IPS-20b (cell line): Measurements from ENCODE around the gene LEFTY1.
"Not testable (repeated sequence)": the region's sequence is repeated elsewhere in the genome, so short reads cannot be mapped to it uniquely, and the experiment has no call there.

Experiments used
- H3K27ac ChIP-seq: one replicate; pipeline ENCODE4 v1.5.1; 2013; ENCODE audit warnings: low read length
- H3K27me3 ChIP-seq: 2 replicates; pipeline ENCODE4 v1.6.1; 2013; ENCODE audit warnings: mild to moderate bottlenecking, low read length, inconsistent platforms; ENCODE audit not compliant: insufficient read depth
- H3K36me3 ChIP-seq: 2 replicates; pipeline ENCODE4 v1.6.1; 2013; ENCODE audit warnings: low read depth, mild to moderate bottlenecking, inconsistent platforms, low read length, moderate library complexity; ENCODE audit not compliant: insufficient read depth
- H3K4me1 ChIP-seq: 2 replicates; pipeline ENCODE4 v1.6.1; 2013; ENCODE audit warnings: mild to moderate bottlenecking, control low read depth, inconsistent platforms, low read length, moderate library complexity; ENCODE audit not compliant: insufficient read depth
- H3K4me3 ChIP-seq: 2 replicates; pipeline ENCODE4 v1.5.1; 2013; ENCODE audit warnings: mild to moderate bottlenecking, low read length, inconsistent platforms
- H3K9ac ChIP-seq: 2 replicates; pipeline ENCODE4 v1.6.1; 2013; ENCODE audit warnings: low read depth, mild to moderate bottlenecking, inconsistent platforms, low read length, moderate library complexity
- H3K9me3 ChIP-seq: 2 replicates; pipeline ENCODE4 v1.6.1; 2013; ENCODE audit warnings: mild to moderate bottlenecking, low read depth, low read length, inconsistent platforms; ENCODE audit not compliant: insufficient read depth

The LEFTY1 gene

DNA sequence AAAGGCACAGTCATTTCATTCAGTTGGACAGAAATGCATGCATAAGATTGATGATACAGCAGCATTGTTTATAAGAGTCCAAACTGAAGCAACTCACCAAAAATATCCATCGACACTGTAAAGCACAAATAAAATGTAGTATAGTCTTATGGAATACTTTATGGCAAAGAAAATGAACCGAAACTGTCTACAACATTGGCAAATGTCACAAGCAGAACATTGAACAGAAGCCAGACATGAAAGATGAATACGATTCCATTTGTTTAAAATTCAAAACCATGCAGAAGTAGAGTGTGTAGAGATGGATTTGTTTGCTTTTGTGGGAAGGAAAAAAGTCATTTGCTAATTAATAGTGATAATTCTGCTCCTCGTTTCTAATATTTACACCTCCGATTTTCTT is 7.5 kb upstream of the LEFTY1 start:
- Histone ChIP-seq H3K4me1 (peaks cover 19% of the 10 kb centered on the region; the same call in 1 of the 2 replicates), H3K9me3 (no peaks in the 10 kb centered on the region), H3K27me3 (no peaks in the 10 kb centered on the region), H3K9ac (no peak overlapping the region), H3K4me3 (no peak overlapping the region), H3K27ac (no peak overlapping the region), H3K36me3 (no peaks in the 10 kb centered on the region)

DNA sequence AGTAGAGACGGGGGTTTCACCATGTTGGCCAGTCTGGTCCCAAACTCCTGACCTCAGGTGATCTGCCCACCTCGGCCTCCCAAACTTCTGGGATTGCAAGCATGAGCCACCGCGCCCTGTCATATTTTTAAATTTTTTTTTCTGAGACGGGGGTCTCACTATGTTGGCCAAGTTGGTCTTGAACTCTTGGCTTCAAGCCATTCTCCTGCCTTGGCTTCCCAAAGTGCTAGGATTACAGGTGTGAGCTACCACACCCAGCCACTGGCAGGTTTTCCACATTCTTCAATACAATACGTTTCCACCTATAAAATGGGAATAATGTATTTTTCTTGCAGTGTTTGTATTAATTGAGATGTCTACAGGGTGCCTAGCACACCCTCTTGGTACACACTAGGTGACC is 3.4 kb upstream of the LEFTY1 start:
- Histone ChIP-seq H3K4me3 (no peak overlapping the region), H3K27me3 (peaks cover 22% of the 10 kb centered on the region), H3K36me3 (no peaks in the 10 kb centered on the region), H3K27ac (no peak overlapping the region), H3K9ac (no peak overlapping the region), H3K4me1 (peaks cover 15% of the 10 kb centered on the region; the same call in 1 of the 2 replicates), H3K9me3 (no peaks in the 10 kb centered on the region)

DNA sequence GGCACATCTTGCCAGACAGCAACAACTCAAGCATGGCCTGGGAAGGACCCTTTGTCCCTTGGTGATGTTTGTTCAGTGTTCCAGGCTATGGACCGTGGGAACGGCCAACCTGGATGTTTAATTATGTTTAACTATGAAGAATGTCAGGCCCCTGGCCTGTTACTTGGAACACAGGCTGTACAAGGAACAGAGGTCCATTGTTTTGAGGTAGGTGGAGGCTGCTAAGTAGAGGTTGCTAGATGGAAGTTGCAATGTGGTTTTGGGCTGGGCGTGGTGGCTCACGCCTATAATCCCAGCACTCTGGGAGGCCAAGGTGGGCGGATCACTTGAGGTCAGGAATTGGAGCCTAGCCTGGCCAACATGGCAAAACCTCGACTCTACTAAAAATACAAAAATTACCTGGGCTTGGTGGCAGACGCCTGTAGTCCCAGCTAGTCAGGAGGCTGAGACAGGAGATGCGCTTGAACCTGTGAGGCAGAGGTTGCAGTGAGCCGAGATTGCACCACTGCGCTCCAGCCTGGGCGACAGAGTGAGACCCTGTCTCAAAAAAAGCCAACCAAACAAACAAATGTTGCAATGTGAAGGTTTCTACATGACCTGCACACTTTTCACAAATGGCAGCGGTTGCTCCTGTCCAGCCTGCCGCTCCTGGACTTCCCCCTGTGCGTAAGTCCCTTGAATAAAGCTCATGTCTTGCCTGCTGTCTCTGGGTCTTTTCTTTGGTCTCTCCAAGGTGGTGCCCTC is 2.5 kb upstream of the LEFTY1 start:
- H3K27me3 ChIP-seq = peaks cover 29% of the 10 kb centered on the region

DNA sequence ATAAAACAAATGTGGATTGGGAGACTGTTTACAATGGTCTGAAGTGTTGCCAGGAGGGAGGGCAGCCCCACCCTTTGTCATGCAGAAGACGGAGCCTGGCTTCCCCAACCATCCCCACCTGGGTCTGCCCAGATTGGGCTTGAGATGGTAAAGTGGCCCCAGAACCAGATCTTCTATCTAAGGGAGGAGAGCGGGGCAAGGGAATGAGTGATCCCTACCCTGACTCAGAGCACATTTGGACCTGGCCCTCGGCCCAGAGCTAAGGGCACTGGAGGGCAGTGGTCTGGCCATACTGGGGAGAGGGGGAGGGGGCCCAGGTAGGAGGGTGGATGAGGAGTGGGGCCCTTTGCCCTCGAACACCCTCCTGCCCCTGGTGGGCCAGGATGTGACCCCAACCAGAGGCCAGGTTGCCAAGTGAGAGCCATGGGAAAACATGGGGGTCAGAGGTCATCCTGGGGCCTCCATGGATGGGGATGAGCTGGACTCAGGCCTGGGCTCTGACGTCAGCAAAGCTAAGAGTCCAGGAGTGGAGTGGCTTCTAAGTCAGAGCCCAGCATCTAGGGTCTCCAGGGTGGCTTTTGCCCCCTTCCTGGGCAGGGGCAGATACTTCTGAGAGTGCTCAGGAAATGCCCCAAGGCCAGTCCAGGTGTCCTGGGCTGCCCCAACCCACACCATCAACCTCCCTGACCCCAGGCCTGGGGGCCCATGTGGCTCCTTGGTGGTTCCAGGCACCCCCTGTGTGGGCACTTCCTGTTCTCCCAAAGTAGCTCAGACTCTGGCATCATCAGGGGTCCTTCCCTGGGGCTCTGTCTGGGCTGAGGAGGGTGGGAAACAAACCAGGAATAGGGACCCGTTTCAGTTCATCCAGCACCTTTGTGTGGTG is 1.6 kb upstream of the LEFTY1 start:
- Histone ChIP-seq H3K9ac (peak overlapping the region; percentile 31; the same call in 1 of the 2 replicates), H3K4me1 (peaks cover 15% of the 10 kb centered on the region; the same call in 1 of the 2 replicates), H3K4me3 (no peak overlapping the region), H3K36me3 (no peaks in the 10 kb centered on the region), H3K27me3 (peaks cover 32% of the 10 kb centered on the region), H3K9me3 (no peaks in the 10 kb centered on the region), H3K27ac (no peak overlapping the region)

More for the DNA sequence above, 2.5 kb upstream of the LEFTY1 start:
- Histone ChIP-seq H3K9me3 (no peaks in the 10 kb centered on the region), H3K27ac (no peak overlapping the region), H3K4me3 (no peak overlapping the region), H3K4me1 (peaks cover 15% of the 10 kb centered on the region; the same call in 1 of the 2 replicates), H3K9ac (peak overlapping the region; percentile 31; the same call in 1 of the 2 replicates), H3K36me3 (no peaks in the 10 kb centered on the region)

DNA sequence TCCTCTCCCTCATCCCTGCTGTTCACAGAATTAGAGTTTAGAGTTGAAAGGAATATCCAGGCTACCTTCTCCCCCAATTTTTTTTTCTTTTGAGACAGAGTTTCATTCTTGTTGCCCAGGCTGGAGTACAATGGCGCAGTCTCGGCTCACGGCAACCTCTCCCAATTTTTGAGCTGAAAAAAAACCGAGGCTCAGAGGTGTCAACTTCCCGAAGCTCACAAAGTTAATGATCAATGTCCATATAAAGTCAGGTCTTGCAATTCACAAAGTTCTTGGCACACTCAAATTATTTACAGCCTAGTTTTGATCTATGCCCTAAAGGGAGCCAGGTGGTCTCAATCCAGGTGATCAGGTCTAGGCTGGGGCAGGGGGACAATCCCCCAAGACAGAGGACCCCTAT is 797 bp upstream of the LEFTY1 start:
- Histone ChIP-seq H3K4me1 (peaks cover 15% of the 10 kb centered on the region; the same call in 1 of the 2 replicates), H3K27ac (no peak overlapping the region), H3K36me3 (no peaks in the 10 kb centered on the region), H3K27me3 (peaks cover 32% of the 10 kb centered on the region), H3K9me3 (no peaks in the 10 kb centered on the region), H3K9ac (no peak overlapping the region; the same call in 1 of the 2 replicates), H3K4me3 (no peak overlapping the region)

DNA sequence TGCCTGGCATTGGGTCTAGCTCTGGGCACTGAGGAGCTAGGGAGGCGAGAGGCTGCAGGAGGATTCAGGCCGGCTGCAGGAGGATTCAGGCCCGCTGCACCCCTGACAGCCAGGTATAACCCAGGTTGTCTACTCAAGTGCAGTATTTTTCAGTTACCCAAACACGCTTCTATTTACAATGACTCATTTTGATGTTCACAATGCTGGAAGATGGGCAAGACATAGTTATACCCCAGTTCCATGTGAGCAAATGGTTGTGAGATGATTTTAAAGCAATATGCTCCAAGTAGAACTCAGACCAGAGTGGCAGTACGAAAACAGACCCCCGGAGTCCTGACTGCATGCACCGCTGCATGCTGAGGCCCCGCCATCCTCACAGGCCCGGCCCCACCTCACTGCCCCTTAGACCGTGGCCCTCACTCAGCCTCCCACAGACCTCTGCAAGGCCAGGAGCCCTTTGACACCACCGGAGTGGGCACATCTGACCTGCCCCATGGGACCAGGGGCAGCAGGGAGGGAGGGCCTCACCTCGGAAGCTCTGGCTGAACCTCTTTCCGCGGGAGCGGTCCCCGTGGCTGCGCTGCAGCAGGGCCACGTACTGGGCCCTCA is 553 bp downstream of the LEFTY1 start:
- peaks cover 40% of the 10 kb centered on the region for H3K27me3 ChIP-seq
- H3K9me3 ChIP-seq = no peaks in the 10 kb centered on the region
- H3K4me1 ChIP-seq = peaks cover 15% of the 10 kb centered on the region; the same call in 1 of the 2 replicates
- no peak overlapping the region for H3K27ac ChIP-seq
- H3K9ac ChIP-seq = no peak overlapping the region
- no peak overlapping the region; the same call in 1 of the 2 replicates for H3K4me3 ChIP-seq
- no peaks in the 10 kb centered on the region for H3K36me3 ChIP-seq

DNA sequence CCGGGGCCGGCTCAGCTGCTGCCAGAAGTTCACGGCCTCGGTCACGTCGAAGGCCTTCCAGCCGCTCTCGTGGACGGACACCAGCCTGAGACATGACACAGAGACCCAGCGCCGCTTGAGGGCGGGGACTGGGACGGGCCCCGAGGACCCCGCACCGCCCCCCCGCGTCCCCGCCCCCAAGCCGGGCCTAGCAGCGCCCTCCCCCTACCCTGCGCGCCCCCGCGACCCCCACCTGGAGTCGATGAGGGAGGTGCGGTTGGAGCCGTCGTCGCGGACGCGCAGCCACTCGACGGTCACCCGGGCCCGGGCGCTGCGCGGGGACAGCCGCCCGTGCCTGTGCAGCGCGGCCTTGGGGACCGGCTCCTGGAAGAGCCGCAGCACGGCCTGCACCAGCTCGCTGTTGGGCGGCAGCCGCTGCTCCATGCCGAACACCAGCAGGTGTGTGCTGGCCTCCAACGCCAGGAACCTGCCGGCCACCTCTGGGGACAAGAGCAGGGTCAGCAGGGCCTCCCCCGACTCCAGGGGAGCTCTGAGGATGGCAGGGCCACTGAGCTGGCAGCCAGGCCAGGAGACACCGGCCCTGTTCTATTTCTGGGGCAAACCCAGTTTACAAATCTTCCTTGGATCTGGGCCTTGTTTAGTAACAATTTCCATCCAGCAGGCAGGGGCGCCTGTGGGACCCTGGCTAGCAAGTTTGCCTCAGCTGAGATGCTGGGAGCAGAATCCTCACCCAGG is 1.2 kb downstream of the LEFTY1 start:
- not testable (repeated sequence) for H3K36me3 ChIP-seq, H3K27ac ChIP-seq, H3K4me3 ChIP-seq, H3K9me3 ChIP-seq, H3K9ac ChIP-seq
- H3K27me3 ChIP-seq = peaks cover 47% of the 10 kb centered on the region
- peaks cover 15% of the 10 kb centered on the region; the same call in 1 of the 2 replicates for H3K4me1 ChIP-seq

DNA sequence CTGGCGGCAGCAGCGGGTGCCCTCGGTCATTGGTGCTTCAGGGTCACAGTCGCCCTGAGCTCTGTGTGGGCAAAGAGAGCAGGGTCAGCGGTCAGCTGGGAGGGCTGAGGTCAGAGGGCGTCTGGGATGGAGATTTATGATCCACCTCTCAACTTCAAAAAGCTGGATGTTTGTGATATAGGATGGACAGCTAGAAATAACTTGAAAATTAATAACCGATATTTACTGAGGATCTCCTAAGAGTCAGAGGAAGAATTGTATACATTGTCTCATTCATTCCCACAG is 2.0 kb downstream of the LEFTY1 start:
- peaks cover 50% of the 10 kb centered on the region for H3K27me3 ChIP-seq
- peaks cover 15% of the 10 kb centered on the region; the same call in 1 of the 2 replicates for H3K4me1 ChIP-seq
- H3K9ac ChIP-seq = no peak overlapping the region
- H3K9me3 ChIP-seq = no peaks in the 10 kb centered on the region
- H3K4me3 ChIP-seq = no peak overlapping the region; the same call in 1 of the 2 replicates
- H3K36me3 ChIP-seq = no peaks in the 10 kb centered on the region
- H3K27ac ChIP-seq = no peak overlapping the region

DNA sequence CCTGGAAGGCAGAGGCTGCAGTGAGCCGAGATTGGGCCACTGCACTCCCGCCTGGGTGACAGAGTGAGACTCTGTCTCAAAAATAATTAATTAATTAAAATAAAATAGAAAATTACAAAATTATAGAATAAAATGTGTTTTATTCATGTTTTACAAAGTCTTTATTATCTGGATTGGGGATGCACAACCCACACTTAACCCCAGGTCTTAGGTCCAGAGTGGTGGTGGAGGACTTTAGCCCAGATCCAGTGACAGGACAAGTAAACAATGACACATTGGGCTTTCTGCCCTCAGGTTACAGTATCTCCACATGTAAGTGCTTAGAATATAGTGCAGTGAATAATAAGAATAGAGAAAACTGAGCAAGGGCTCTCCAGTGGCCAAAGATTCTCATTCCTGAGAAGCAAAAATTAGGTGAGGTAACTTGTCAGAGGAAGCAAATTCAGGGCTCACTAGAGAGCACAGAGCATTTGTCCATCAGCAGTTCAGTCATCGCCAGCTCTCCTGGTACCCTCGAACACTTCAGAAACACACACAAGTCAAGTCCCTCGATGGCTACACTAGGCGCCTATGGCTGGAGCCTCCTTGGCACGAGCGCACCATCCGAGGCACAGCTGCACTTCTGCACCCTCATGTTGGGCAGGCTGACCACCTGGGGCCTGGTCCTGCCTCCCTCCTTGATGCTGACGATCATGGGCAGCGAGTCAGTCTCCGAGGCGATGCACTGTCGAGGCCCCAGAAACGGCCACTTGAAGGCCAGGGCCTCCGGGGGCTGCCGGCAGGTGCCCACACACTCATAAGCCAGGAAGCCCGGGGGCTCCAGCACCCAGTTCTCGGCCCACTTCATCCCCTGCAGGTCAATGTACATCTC is 2.6 kb downstream of the LEFTY1 start:
- Histone ChIP-seq H3K9ac (no peak overlapping the region), H3K4me3 (no peak overlapping the region), H3K9me3 (no peaks in the 10 kb centered on the region), H3K27me3 (peaks cover 56% of the 10 kb centered on the region), H3K27ac (no peak overlapping the region), H3K36me3 (no peaks in the 10 kb centered on the region), H3K4me1 (peaks cover 15% of the 10 kb centered on the region; the same call in 1 of the 2 replicates)

DNA sequence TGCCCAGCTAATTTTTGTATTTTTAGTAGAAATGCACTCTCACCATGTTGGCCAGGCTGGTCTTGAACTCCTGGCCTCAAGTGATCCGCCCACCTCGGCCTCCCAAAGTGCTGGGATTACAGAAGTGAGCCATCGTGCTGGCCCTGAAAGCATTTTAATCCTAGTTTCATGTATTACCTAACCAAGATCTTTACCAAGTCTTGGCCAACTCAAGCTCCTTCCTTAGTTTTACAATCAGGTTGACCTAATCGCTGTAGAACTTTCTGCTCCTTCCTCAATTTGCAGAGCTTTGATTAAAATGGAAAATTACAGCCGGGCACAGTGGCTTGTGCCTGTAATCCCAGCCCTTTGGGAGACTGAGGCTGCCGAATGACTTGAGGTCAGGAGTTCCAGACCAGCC is 3.6 kb downstream of the LEFTY1 start:
- H3K4me1 ChIP-seq = peaks cover 18% of the 10 kb centered on the region
- H3K9me3 ChIP-seq = no peaks in the 10 kb centered on the region
- H3K27me3 ChIP-seq = peaks cover 61% of the 10 kb centered on the region
- H3K4me3 ChIP-seq = no peak overlapping the region
- no peaks in the 10 kb centered on the region for H3K36me3 ChIP-seq
- H3K27ac ChIP-seq = no peak overlapping the region
- no peak overlapping the region for H3K9ac ChIP-seq
